ENCODE data around the gene ACTR1A.

Gene ACTR1A

GRCh38 chr10:102517553-102517952 is 15.0 kb upstream of the ACTR1A start:
- no peak overlapping the region for H3K4me3 ChIP-seq (ENCODE audit: low read depth, low read length)
- no peak for DNase-seq (ENCODE audit: low read depth)
- in situ Hi-C loops (cut with HindIII; ENCODE audit: low sequenced_read_pairs) = no loop called here
- no peak for TF ChIP-seq CTCF (IDR thresholded peaks at IDR 0.05; ENCODE audit: low read depth, low read length, missing control alignments)

GRCh38 chr10:102515724-102516123 is 13.2 kb upstream of the ACTR1A start:
- no peak for DNase-seq (ENCODE audit: low read depth)
- in situ Hi-C loops (cut with HindIII; ENCODE audit: low sequenced_read_pairs) = no loop called here
- no peak overlapping the region for H3K4me3 ChIP-seq (ENCODE audit: low read depth, low read length)
- TF ChIP-seq CTCF (IDR thresholded peaks at IDR 0.05; ENCODE audit: low read depth, low read length, missing control alignments) = no peak

GRCh38 chr10:102514487-102515311 is 12.2 kb upstream of the ACTR1A start:
- no peak for DNase-seq (ENCODE audit: low read depth)
- in situ Hi-C loops (cut with HindIII; ENCODE audit: low sequenced_read_pairs) = no loop called here
- no peak overlapping the region for H3K4me3 ChIP-seq (ENCODE audit: low read depth, low read length)
- TF ChIP-seq CTCF (IDR thresholded peaks at IDR 0.05; ENCODE audit: low read depth, low read length, missing control alignments) = no peak

- H3K4me3 ChIP-seq (ENCODE audit: low read depth, low read length) = no peak overlapping the region
- in situ Hi-C loops (cut with HindIII; ENCODE audit: low sequenced_read_pairs) = no loop called here
- no peak for TF ChIP-seq CTCF (IDR thresholded peaks at IDR 0.05; ENCODE audit: low read depth, low read length, missing control alignments)
- no peak for DNase-seq (ENCODE audit: low read depth)
These were observed 9.2 kb upstream of the ACTR1A start for GRCh38 chr10:102511583-102512274.

- DNase-seq (ENCODE audit: low read depth) = no peak
- no peak for TF ChIP-seq CTCF (IDR thresholded peaks at IDR 0.05; ENCODE audit: low read depth, low read length, missing control alignments)
- in situ Hi-C loops (cut with HindIII; ENCODE audit: low sequenced_read_pairs) = loop anchor here (10.0 kb wide), 2 partner anchors 85 to 285 kb away; partner anchors contain the start of gene ELOVL3
- H3K4me3 ChIP-seq (ENCODE audit: low read depth, low read length) = no peak overlapping the region
These were observed 6.9 kb upstream of the ACTR1A start for GRCh38 chr10:102509387-102509786.

- TF ChIP-seq CTCF (IDR thresholded peaks at IDR 0.05; ENCODE audit: low read depth, low read length, missing control alignments) = no peak
- DNase-seq (ENCODE audit: low read depth) = no peak
- H3K4me3 ChIP-seq (ENCODE audit: low read depth, low read length) = no peak overlapping the region
- in situ Hi-C loops (cut with HindIII; ENCODE audit: low sequenced_read_pairs) = loop anchor here (10.0 kb wide), 2 partner anchors 86 to 284 kb away; partner anchors contain the start of gene ELOVL3
These were observed 6.0 kb upstream of the ACTR1A start for GRCh38 chr10:102508506-102508905.

Data from astrocyte of the cerebellum (primary cell).